GM21529 (cell line): ENCODE data around the gene SULF2.
"Not testable (repeated sequence)": the region's sequence is repeated elsewhere in the genome, so short reads cannot be mapped to it uniquely, and the experiment has no call there.

Source experiments
- ATAC-seq: cut with Tn5 transposase; IDR thresholded peaks from one replicate; pipeline ENCODE4 v1.9.1; 2021; ENCODE audit not compliant: unreplicated experiment

The SULF2 gene

DNA sequence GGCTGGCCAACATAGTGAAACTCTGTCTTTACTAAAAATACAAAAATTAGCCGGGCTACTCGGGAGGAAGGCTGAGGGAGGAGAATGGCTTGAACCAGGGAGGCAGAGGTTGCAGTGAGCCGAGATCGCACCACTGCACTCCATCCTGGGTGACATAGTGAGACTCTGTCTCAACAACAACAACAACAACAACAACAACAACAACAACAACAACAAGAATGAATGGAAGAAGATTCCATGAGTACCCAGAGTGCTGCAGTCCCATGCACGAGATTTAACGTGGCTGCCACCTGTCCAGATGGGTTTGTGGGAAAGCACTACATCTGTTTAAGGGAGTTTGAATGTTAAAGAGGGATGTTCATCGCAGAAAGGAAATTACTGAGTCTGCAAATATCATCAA lies 19.7 kb upstream of the SULF2 start:
- not testable (repeated sequence) for ATAC-seq

DNA sequence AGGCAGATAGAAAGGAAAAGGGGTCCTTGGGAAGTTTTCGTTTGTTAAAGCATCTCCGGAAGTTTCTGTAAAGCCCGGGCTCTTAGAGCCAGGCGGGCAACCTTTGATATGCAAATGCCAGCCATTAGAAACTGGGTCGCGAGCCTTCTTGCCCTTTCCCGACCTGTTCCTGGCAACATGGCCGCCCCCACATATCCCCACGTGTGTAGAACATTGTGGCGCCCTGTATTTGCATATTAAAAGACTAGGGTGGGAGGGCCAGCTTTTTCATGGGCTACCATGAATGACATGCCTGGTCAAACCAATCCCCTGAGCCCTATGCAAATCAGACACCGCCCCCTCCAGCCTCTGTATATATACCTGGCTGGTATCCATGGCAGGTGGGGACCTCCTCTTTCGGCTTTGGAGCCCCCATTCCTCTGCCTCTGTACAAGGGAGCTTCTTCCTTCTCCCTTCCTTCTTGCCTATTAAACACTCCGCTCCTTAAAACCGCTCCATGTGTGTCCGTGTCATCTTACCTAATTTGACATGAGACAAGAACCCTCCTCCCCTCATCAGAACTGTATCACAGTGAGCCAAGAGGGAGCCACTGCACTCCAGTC lies 19.0 kb upstream of the SULF2 start:
- ATAC-seq = not testable (repeated sequence)

DNA sequence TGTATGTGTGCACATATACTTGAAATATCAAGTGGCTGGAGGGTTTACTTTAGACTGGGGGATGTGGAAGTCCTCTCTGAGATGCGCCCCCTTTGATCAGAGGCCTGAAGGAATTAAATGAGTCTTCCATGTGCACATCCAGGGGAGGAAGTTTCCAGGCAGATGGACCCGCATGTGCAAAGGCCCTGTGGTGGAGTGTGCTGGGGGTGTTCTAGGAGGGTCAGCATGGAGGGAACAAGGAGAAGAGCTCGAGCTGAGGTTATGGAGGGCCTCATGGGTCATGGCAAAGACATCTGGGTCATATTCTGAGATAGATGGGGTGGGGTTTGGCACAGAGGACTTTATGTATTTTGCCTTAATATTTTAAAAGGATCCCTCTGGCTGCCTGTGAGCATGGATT lies 17.7 kb upstream of the SULF2 start:
- no peak for ATAC-seq

DNA sequence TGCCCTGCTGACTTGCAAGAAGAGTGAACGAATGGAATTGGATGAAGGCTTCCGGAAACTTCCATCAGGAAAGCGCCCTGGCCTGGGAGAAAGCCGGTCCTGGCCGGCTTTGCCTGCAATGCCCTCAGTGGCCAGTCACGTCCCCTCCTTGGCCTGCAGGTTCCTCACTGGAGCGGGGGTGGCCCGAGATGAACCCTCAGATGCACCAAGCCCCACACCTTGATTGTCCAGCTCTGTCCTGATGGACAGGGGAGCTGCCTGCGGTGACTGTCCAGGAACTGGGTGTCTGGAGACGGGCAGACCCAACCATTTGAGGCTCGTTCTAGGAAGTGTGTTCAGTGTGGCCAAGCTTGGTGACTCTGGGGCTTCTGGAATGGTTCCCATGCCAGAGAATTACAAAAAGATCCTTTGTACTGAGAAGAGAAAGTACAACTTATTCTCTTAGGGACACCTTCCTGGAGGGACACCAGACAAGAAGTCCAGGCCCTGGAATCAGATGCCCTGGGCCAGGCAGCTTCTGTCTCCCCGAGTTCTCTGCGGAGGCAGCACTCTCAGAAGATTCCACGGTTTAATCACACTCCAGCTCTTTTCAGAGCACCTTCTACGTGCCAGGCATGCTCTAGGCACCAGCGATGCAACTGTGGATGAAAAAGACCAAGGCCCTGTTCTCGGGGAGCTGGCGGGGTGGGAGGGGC lies 17.1 kb upstream of the SULF2 start:
- ATAC-seq = no peak

DNA sequence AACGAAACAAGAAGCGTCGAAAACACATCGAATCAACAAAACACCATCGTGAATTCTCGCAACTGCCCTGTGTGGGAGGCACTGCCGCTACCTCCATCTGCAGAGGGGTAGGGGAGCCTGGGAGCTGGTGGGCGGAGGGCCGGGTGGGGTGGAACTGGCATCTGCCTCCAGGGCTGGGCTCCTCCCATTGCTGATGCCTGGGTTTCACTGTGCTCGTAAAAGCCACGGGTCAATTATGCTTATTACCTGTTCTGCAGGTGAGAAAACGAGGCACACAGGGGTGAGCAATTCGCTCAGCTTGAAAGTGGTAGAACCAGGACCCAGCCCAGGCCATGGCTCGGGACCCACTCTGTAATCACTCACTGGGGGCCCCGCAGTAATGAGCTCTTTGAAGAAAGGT lies 16.5 kb upstream of the SULF2 start:
- no peak for ATAC-seq

DNA sequence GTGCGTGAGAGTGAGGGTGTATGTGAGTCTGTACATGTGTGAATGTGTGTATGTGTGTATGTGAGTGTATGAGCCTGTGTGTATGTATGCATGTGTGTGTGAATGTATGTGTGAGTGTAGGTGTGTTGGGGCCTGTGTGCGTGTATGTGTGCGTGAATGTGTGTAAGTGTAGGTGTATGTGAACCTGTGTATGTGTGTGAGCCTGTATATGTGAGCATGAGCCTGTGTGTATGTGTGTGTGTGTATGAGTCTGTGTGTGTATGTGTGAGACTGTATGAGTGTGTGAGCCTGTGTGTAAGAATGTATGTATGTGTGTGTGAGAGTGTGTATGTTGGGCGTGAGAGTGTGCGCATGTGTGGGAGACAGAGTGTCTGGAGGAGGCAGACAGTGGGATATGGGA lies 15.8 kb upstream of the SULF2 start:
- no peak for ATAC-seq

DNA sequence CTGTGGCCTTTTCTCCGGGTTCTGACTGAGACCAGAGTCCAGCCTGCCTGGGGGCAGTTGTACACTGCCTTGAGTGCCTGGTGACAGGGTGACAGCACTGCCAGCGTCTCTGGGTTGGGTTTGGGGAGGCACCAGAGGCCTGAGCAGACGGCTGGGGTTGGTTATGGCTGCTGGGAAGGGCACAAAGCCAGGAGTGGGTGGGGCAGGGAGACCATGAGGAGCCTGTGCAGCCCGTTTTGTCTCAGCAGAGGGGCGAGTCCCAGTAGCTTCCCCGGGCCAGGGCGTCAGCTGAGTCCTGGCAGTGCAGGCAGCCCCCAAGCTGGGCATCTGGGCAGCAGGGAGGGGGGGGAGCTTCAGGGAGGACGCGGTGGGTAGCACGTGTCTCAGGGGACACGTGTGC lies 15.3 kb upstream of the SULF2 start:
- ATAC-seq = no peak

DNA sequence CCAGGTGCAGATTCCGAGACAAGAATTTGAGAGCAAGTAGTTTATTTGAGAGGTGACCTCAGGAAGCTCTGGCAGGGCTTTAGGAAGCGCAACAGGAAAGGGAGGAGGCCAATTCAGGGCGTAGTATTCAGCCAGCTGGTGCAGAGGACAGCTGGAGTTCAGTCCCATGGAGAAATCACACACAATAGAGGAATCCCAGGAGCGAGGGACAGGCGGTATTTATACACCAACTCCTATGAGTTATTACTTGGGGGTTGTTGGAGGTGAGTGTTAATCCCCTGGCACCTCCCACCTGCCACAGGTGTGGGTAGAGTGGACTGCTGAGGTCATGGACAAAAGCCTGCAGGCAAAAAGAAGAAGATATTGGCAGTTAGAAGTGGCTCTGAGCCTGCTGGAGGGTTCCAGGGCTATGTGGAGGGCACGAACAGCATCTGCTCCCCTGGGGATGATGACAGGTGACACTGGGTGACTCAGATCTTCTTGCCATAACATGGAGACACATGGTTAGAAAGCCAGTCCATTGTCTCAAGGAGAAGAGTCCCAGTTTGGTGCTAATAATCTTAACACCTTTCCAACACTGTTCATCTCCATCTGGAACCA lies 13.9 kb upstream of the SULF2 start:
- ATAC-seq = no peak

DNA sequence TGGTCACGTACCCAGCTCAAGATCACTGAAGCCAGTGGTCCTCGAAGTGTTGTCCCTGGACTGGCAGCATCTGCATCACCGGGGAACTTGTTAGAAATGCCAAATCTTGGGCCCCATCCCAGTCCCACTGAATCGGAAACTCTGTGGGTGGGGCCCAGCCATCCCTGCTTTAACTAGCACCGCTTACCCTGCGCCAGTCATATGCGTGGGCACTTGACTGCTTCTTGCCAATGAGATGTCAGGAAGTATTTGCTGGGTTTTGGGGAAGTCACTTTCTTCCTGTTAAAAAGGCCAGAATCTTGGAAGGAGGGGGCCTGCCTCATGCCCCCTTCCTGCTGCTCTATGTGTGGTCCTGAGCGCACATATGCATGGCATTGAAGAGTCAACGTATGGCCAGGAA lies 11.7 kb upstream of the SULF2 start:
- ATAC-seq = no peak

DNA sequence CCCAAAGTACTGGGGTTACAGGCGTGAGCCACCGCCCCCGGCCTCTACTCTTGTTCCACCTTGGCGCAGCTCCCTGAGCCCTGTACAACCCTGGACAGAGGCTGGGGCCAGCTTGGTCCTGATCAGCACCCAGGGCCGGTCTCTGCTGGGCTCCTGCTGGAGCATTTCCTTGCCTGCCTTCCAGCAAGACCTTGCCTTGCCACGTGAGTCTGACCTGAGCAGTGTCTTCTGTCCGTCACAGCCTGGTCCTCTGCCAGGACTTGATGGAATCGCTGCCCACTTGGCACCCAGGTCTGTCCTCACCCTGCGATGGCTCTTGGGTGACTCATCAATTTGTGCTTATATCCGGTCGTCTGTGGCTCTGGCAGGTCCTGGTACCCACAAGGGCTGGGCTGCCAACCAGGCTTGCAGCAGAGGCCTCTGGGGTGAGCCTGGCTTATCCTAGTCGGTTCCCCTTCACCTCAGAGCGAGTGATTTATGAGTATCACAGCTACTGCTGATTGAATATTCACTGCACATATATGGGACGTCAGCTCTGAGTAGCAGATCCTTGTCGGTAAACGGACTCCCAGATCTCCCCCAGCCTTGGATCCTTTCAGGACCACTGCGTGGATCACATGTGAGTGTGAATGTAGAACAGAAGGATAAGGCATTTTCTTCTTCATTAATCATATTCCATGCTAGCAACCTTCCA lies 10.1 kb upstream of the SULF2 start:
- ATAC-seq = no peak

DNA sequence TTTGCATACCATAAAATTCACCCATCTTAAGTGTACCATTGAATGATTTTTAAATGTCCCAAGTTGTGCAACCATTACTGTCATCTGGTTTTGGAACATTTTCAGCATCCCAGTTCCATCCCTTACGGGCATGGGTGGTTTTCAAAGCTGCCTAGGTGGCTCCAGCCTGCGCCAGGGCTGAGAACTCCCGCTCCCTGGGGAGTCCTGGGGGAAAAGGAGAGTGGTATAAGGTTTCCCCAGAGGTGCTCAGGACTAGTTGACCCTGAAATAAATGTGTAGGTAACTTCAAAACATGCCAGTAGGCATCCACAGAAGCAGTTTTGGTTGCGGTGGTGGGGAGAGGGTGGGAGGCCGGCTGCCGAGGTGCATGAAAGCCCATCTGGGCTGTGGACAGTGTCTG lies 9.0 kb upstream of the SULF2 start:
- ATAC-seq = not testable (repeated sequence)

DNA sequence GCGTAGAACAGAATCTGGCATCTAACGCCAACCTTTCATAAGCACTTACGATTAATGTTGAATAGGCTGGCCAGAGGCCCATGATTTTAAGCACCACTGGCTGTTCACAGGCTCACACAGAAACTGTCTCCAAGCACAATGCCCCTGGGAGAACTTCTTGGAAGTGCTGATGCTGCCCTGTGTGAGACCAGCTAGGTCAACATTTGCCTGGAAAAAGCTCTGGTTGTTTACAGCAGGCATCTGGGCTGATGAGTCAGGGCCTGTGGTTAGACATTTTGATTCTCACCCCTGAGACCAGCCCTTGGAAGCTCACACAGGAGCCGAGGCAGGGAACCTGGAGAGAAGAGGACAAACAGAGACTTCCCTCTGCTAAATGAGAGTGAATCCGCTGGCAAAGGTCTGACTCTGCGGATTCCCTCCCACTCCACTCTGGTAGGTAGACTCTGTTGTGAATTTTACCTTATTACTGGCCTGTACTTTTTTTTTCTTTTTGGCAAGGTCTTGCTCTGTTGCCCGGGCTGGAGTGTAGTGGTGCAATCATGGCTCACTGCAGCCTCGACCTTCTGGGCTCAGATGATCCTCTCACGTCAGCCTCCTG lies 6.8 kb upstream of the SULF2 start:
- no peak for ATAC-seq

DNA sequence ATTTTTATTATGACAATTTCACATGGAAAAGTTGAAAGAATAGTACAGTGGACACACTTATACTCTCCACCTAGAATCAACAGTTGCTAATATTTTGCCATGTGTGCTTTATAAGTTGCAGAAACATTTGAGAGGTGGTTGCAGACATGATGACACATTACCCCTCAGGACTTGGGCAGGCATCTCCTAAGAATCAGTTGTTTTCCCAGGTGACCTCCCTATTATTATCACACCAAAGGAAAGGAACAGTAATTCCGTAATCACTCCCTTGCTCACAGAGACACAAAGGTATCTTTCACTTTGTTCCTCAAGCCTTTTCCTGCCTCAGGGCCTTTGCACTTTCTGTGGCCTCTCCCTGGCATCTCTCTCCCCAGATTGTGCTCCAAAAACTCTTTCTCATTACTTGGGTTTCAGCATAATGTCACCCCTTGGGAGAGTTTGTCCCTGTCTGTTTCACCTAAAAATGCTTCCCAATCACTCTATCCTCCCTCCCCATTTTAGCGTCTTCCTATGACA lies 5.9 kb upstream of the SULF2 start:
- no peak for ATAC-seq

DNA sequence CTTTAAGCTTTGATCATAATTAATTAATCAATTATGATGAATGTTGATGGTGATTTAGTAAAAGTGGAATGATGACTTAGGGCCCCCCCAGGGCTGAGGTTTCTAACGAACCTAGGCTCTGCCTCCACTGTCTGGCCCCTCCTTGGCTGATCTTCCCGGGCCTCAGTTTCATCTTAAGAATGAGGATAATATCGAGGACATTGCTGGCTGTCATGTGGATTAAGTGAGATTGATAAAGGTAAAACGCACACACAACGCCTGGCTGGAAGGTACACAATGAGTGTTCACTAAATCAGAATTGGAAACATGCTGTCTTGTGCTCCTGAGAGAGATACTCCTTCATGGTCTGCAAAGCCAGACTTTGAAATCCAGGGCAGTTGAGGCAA lies 5.3 kb upstream of the SULF2 start:
- no peak for ATAC-seq

DNA sequence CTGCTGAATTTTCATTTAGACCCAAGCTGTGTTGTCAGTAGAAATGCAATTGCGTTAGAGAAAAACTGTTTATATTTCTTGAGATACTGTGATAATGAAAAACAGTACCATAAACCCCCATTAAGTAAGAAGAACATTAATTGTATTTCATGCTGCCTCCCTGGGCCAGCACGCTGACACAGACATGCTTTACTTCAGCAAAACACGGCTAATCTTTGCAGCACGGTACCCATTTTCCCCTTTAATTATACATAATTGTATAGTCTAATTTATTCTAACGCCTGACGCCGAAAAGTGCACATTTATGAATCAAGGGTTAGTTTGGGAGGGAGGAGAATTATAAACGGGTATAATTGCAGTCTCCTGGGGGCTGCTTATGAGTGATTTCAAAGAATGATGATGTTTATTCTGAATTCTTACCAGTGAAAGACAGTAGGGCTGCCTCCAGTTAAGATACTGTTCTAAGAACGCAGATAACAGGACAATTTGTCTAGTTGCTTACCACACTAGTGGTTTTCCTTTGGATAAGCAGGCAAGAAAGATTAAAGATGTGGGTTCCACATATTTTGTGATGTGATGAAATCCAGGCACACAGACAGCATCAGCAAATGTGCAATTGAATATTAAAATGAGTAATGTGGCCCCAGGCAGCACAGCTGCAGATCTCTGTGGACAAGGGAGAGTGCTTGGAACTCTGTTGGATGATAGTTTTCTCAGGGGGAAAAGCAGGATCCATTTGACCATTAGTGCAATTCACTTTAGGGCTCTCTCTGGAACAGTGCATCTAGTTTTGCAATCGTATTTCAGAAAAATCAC lies 4.7 kb upstream of the SULF2 start:
- no peak for ATAC-seq

DNA sequence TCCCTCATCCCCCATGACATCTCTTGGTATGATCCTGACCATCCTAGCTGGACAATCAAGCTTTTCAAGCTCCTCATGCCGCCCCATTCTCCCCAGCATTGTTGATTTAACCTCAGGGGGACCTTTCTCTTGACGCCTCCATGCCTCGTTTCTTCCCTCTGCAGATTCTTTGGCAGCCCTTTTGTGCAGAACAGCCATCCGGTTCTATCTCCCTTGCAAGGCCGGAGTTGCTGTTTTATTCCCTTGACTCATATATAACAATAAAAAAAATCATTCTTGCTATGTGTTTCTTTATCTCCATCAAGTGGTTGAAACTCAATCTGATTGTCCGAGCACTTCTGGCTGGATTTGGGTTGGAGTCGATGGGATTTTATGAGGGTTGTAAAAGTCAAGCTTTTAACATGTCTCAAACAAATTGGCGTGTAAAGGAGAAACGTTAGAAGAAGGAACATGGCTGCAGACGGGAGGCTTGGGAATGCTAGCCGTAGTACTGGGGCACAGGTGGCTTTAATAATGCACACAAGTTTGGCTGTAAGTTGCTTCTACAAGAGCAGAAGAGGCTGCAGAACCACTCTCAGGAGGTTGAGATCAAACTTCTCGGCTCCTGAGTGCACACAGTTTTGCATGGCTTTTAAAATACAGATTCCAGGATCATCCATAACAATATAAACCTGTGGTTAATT lies 3.9 kb upstream of the SULF2 start:
- ATAC-seq = no peak

DNA sequence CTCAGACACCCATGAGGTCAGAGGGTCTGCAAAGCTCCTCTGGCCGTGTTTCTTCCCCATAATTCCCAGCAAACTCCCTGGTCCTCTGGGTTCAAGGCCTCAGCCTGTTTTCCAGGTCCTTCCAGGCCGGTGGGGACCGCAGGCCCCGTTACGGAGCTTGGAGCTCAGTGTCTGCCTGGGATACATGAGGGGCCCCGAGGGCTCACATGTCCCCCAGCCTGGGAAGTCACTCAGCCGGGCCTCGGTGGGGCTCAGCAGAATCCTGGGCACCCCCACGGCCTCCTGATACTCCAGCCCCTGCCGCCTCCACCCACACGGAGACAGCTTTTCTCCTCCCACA lies 3.4 kb upstream of the SULF2 start:
- ATAC-seq = no peak

DNA sequence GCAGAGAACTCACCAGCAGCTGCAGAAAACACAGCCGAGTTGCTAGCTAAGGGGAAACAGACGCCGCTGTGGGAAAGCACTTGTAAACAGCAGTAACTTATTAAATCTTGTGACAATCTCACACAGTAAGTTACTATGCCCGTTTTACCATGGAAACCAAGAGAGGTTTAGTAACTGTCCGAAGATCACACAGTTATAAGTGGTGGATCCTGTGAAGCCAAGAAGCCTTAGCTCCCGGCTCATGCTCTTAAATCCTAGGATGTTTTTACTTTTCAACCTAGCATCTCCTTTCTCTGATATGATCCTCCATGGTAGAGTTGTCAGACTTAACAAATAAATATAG lies 1.5 kb upstream of the SULF2 start:
- no peak for ATAC-seq

DNA sequence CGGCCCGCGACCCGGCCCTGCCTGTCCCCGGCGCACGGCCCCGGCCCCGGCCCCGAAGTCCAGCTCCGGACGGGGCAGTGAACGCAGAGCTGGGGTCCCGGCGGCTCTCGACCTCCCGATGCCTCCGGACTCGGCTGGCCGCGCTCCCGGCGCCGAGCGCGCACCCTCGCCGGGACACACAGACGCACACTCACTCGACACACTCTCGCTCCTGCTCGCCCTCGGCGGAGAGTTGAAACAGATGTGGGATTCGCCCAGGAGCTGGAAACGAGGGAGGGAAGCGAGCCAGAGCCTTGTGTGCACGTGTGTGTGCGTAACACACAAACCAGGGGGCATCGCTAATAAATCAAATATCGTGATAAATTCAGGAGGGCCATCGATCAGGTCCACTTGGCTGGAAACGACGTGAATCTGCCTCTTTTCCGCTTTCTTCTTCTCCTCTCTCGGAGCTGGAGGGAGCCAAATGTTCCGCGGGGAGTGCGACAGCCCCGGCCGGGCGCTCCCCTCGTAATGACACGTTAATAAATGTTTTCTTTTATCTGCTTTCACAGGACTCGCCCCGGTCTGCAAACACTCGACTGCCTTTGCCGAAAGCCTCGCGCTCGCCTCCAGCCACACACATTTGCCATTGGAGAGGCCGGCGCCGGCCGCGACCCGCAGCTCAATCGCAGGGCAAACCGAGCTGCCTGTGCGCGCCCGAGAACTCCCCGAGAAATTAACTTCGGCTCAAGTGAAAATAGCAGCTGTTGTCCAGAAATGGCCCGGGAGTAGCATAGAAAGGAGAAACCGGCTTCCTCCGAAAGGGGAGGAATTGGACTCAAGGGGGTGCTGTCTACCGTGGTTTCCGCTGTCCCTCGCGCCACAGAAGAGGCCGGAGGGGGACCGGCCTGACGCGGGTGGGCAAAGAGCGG lies 828 bp upstream of the SULF2 start:
- ATAC-seq = no peak
